NCI-H774 (cell line): ENCODE data around the gene EXOSC10.
"Not testable (repeated sequence)": the region's sequence is repeated elsewhere in the genome, so short reads cannot be mapped to it uniquely, and the experiment has no call there.

Source experiments
- DNase-seq: peaks from one replicate; lab custom pipeline; 2025; lab: John Stamatoyannopoulos, UW

The EXOSC10 gene

DNA sequence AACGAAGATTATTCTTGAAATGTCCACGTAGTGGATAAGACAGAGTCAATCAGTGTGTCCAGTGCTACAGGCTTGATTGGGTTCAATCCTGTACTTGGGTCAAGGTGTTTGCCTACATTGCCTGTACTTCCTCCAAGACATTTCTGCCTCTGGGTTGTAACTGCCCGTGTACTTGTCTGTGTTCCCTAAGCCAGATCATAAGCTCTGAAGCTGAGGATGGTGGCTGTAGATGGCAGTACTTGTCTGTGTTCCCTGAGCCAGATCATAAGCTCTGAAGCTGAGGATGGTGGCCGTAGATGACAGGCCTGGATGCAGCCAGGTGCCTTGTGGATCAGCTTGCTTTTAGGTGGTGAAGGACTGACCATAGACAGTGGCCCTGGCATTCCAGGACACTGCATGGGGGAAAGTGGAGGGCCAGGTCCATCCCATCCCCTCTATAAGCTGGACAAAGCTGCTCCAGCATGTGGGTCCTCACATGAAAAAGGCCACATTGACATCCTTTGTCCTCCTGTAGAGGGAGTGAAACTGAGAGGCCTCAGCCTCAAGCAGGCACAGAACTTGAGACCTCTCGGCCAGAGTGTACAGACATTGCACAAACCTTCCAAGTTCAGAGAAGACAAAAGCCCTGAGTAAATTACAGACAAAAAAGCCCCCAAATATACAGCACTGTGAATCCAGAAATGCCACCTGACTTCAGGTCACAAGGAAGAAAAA is 37.9 kb downstream of the EXOSC10 start:
- DNase-seq: no peak

DNA sequence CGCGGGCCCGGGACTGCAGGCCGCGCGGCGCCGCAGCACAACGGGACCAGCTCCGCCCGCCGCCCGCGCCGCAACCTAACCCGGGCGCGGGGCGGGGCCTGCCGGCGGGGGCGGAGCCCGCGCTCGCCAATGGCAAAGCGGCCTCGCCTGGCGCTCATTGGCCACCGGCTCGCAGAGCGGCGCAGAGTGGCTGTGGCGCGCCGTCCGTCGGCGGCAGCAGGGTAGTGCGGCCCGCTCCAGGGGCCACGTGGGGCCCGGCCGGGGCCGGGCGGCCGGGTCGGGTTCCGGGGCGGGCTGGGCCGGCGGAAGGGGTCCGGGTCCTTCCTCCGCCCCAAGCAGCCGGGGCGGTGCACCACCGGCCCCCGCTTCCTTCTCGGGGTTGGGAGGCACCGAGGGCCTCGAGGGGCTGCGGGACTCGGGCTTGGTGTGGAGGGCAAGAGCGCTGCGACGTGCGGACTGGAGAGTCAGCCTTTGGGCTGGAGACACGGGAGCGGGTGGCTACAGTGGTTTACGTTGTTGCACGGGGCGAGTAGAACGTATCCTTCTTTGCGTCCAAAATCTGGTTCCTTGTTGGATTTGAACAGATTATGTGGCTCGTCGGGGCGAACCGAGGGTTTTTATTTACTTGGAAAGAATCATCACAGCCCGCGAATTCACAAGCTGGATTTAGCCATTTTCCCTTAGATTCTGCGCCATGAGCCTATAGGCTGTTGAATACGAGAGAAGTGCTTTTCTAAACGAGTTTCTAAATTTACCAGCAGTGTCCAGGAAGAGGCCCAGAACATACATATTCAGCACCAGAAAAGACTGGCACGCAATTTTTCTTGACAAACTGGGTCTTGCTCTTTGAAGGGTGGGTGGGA is 39.5 kb downstream of the EXOSC10 start, which contains the start of gene SRM:
Gene SRM (minus strand): TSS at position 51 of the 863 bp plus-strand sequence. CDS start 75 bp downstream, outside the sequence.
- DNase-seq: peak; percentile 78

DNA sequence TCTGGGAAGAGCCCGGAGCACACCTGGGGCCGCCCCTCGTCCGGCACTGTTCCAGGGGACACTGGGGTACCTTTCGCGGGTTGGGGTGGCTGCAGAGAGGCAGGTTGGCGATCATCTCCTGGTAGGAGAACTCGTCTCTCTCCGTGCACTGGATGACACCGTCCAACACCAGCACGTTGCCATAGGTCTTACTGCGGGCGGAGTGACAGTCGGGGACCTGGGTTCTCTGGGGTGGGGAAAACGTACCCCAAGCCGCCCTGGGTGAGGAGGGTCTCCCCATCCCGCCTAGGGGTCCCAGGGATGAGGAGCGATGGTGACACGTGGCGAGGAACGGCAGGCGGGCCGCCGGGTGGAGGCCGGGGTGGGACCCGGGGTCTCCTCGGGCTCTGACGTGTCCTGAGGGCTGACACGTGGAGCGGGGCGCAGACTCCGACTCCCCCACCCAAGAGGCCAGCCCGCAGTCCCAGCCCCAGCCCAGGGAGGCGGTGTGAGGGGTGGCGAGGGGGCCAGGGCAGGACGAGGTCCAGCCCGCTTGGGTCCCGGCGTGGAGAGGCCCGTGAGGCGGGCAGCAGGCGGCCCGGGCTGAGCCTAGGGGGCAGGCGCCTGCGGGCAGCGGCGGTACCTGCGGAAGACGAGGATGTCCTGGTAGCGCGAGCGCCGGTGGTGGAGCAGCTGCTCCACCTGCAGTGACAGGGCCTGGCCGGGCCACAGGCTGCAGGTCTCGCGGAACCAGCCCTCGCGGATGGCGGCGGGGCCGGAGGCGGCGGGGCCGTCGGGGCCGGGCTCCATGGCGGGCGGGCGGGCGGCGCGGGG is 40.3 kb downstream of the EXOSC10 start:
- DNase-seq: no peak

DNA sequence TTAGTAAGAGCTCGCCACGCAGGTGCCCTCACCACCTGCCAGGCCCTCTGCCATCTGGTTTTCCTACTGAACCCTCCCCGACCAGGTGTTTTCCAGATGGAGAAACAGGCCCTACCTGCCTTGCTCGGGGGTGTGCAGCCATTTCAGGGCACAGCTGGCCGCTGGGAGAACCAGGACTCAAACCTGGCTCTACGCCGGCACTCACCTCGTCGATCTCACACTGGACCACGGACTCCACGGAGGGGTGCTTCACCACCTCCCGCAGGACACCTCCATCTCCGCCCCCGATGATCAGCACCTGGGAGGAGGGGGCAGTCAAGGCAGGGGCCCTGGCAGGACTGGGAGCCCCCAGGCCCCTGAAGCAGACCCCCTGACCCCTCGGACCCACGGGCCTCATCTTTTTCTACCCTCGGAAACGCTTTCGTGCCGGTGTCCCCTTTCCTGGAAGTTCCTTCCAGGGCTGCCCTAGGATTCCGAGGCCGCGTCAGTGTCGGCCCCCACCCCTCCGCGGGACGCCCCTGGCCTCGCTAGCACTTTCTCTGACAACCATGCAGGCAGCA is 41.0 kb downstream of the EXOSC10 start:
- peak; percentile 26 for DNase-seq

DNA sequence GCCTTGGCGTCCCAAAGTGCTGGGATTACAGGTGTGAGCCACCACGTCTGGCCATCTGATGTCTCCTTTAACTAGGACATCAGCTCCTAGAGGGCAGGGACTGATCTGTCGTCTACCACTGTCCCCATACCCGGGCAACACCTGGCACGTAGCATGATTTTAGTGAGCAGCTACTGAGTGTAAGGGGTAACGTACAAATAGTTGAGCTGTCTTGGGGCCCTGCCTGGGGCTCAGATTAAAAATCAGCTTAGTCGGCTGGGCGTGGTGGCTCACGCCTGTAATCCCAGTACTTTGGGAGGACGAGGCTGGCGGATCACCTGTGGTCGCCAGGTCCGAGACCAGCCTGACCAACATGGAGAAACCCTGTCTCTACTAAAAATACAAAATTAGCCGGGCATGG is 41.6 kb downstream of the EXOSC10 start:
- no peak for DNase-seq

DNA sequence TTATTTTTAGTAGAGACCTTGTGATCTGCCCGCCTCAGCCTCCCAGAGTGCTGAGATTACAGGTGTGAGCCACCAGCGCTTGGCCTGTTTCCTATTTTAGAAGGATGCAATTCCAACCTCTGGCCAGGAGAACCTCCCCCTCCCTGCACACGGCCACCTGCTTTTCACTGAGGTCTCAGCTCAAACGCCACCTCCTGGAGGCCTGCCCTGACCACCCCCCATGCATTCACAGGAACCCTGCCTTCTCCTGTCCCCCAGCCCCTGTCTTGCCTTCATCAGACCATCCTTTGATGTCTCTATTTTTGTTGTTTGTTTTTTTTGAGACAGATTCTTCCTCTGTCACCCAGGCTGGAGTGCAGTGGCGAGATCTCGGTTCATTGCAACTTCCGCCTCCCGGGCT is 42.2 kb downstream of the EXOSC10 start:
- DNase-seq: no peak

DNA sequence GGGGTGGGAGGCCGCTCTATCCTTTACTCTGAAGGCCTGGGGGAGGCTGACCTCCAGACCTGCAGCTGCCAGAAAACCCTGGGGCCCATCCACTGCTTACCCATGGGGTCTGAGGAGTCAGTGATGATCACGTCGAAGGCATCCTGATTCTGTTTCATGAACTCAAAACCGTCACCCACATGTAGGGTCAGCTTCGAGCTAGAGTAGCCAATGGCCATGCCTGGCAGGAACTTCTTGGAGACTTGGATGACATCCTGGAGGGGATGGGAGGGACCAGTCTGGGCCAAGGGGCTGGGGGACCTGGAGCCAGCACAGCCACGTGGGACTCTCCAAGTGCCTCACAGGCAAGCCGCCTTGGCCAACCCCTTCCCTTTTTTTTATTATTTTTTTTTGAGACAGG is 43.2 kb downstream of the EXOSC10 start:
- DNase-seq: no peak

DNA sequence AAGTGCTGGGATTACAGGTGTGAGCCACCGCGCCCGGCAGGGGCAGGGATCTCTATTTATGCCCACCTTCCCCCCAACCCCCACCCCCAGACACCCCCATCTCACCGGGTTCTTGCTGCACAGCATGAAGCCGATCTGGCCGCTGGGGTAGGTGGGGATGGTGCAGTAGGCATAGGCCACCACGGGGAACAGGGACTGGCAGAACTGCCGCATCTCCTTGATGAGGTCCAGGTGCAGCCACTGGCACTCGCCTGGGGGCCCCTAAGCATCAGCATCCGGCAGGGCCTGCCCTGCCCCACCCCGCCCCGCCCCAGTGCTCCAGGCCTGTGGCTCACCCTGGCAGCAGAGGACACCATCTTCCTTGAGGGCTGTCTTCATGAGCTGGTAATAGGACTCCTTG is 44.0 kb downstream of the EXOSC10 start:
- no peak for DNase-seq

DNA sequence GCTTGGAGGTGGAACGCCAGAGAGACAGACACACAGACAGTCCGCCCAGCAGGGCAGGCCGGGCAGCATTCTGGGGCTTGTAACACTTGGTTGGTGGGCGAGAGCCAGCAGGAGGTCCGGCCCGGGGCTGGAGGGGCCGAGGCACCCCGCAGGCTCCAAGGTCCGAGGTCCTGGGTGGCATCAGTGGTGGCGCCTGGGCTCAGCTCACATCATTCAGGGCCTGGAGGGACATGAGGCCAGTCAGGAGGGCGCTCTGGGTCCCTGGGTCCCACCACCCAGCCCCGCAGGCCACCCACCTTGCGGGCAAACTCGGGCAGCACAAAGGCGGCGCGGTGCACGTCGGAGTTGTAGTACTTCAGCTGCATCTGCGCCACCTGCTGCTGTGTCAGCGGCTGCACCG is 45.0 kb downstream of the EXOSC10 start:
- DNase-seq: no peak

DNA sequence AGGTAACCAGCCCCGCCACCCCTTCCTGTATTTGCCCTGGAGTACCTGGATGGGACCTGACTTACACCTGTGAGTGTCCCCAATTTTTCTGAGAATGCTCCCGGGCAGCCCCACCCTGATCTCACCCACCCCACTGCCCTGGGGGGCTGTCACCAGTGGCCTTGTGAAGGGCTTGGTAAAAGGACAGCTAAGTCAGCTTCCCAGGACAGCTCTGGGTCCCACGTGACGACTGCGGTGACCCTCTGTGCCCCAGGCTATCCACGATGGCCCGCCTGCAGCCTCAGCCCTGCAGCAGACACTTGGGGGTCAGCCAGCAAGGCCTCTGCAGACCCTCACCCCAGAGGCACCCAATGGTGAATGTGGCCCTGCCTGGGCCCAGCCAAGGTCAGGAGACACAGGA is 45.5 kb downstream of the EXOSC10 start:
- no peak for DNase-seq

DNA sequence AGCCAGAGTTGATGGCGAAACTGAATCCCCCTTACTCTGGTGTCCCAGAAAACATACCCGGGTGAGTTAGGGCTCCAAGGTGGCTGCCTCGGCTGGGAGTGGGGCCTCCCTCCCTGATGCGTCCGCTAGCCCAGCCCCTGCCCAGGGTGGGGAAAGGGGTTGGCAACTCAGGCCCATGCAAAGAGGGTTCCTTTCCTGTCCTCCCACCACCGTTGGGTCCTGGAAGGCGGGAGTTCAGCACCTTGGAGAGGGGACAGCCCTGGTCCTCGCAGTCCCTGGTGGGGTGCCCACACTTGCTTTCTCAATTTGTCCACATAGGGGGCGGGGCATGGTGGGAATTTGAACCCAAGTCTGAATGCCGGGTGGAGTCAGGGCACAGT is 45.9 kb downstream of the EXOSC10 start:
- DNase-seq: no peak

DNA sequence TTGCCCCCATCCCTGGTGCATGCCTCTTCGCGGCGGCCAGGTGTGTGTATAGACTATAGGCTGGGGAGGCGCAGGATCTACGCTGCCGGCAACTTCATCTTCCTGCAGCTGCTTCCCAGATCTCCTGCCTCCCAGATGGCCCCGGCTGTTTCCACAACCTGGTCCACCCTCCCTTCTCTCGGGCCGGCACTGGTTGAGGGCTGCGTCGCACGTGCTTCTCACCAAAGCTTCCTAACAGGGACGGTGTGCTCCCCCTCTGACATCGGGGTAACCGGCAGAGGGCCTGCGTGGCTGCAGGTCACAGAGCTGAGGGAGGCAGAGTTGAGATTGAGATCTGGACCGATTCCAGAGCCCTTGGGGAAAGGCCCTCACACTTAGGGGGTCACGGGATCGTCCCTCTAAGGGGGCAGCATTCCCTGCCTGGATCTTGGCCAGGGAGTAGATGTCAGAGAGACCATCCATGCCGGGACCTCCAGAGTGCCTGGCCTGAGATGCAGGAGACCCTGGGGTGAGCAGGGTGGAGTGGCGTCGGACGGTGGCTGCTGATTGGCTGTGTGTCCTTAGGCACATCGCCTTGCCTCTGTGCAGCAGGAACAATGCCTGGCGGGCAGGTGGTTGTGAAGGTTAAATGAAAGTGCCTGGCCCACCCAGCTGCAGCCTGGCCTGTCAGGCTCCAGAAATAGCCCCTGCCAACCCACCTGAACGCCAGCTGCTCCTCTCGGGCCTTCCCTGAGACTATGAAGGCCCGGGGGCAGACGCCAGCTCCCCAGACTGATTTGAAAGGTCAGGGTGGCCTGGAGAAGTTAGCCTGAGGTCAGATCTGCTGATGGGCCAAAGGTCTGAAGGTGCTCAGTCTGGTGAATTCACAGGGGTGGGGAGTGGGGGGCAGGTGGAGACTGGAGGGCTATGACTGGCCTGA is 46.6 kb downstream of the EXOSC10 start:
- DNase-seq: no peak

DNA sequence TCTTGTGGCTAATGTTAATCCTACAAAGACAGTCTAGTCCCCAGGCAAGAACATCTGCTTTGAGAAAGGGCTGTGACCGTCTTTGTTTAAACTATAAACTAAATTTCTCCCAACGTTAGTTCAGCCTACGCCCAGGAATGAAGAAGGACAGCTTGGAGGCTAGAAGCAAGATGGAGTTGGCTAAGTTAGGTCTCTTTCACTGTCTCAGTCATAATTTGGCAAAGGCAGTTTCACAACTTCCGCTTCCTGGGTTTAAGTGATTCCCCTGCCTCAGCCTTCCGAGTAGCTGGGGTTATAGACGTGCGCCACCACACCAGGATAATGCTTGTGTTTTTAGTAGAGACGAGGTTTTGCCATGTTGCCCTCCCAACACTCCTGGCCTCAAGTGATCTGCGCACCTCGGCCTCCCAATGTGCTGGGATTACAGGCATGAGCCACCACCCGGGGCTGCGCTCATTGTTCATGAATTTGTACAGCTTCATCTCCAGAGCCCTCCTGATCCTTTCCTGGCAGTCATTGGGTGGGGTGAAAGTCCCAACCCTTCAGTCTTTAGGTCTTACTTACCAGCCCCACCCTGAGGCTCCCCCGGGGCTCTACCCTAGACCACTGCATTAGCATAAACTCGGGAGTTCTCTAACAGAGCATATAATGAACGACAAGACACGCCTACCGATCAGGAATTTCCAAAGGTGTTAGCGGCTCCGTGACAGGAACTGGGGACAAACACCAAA is 47.7 kb downstream of the EXOSC10 start:
- no peak for DNase-seq

DNA sequence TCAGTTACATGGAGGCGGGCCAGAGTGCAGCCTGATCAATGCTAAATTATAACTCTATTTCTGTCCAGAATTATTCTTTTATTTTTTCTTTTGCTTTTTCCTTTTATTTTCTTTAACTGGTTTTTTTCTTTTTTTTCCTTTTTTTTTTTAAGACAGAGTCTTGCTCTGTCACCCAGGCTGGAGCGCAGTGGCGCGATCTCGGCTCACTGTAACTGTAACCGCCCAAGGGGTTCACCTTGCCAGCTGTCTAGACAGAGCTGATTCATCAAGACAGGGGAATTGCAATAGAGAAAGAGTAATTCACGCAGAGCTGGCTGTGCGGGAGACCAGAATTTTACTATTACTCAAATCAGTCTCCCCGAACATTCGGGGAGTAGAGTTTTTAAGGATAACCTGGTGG is 48.5 kb downstream of the EXOSC10 start:
- not testable (repeated sequence) for DNase-seq

DNA sequence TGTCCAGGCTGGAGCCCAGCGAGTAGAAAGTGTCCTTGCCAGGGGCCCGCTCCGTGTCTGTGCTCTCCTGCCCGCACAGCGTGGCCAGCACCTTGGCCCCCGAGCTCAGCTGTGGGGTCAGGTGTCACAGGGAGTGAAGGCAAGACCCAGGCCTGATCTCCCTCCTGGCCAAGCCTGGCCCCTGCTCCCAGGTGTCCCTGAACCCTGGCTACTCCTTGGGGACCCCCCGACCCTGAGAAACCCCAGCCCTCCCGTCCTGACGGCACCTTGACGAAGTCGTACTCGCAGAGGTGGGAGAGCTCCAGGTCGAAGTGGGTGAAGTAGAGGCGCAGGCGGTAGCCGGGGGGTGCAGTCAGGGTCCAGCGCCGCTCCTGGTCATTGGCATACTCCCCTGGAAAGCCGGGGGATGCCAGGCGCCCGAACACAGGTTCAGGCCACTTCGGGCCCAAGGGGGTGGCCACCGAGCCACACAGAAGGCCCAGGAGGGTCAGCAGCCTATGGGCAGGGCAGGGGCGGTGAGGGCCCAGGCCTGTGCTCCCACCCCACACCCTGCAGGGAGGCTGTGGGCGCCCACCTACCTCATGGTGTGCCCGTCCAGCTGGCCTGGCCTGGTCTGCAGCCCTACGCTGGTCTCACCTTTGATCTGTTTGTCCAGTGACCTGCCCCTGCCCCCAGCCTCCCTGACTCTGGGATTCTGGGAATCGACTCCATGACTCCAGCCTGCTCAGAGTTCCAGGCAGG is 52.9 kb downstream of the EXOSC10 start, which contains the start of gene MASP2:
Gene MASP2 (minus strand): TSS at position 615 of the 741 bp plus-strand sequence. CDS start 32 bp downstream, at position 583.
- DNase-seq: no peak

DNA sequence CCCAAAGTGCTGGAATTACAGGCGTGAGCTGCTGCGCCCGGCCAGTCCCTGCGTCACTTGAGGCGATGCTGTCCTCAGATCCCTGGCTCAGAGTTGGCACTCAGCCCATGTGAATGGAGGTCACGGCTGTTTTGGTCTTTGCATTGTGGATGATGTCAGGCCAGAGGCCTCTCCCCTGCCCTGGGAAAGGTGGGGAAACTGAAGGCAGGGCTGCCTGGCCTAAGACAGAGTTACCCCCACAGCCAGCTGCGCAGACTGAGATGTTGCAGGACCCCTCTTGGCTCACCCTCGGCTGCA is 53.5 kb downstream of the EXOSC10 start:
- DNase-seq: no peak

DNA sequence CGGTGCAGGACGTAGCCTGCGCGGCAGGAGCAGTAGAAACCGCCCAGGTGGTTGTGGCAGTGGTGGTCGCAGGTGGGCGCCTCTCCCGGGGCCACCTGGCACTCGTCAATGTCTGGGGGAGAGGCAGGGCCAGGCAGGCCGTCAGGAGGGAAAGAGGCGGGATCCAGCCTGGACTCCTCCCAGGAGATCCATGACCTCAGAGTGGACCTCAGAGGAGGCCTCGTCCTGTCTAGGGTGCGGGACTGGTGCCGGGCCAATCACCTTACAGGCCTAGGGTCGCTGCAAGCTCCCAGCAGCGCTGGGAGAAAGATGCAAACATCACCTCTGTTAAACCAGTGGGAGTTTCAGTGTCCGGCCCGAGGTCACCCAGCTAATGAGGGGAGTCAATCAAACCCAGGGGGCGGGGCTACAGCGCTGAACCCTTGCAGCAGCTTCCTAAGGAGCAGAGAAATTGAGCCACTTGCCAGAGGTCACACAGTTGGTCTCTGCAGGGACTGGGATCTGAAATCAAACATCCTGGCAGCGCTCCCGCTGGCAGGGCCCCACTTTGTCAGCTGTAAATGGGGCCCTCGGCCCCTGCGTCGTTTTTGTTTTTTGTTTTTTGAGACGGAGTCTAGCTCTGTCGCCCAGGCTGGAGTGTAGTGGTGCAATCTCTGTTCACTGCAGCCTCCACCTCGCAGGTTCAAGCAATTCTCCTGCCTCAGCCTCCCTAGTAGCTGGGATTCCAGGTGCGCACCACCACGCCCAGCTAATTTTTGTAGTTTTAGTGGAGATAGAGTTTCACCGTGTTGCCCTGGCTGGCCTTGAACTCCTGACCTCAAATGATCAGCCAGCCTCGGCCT is 54.0 kb downstream of the EXOSC10 start:
- no peak for DNase-seq

DNA sequence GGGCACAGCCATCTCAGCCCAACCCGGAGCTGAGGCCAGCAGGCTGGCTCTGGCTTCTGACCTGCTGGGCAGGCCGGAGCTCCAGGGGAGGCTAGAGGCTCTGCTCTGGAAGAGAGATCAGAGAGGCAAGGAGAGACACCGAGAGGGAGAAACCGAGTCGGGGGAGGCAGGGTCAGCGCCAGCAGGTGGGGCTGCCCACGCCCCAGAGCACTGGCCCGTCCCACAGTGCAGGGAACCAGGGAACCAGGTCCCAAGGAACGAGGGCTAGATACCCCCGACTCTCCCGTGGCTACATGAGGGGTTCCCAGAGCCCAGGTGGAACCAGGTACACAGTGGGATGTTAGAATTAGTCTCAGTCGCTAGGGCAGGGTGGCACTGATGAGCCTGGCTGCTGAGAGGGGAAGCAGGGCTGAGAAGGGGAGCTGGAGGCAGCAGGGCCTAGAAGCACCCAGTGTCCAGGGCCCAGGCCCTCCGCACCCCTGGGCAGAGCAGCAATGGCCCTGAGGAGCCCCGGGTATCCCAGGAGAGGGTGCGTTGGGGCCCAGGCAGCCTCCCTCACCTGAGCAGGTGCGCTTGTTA is 54.7 kb downstream of the EXOSC10 start:
- DNase-seq: no peak
